HG02623 (cell line): Measurements from ENCODE around the gene DYRK1A.

Experiments used
- ATAC-seq: cut with Tn5 transposase; IDR thresholded peaks from one replicate; pipeline ENCODE4 v1.9.1; 2021; ENCODE audit warnings: moderate library complexity; ENCODE audit not compliant: unreplicated experiment

Gene DYRK1A

GRCh38 chr21:37475186-37475868 is 108.8 kb downstream of the DYRK1A start:
- no peak for ATAC-seq

- ATAC-seq, result no peak
These were observed 112.2 kb downstream of the DYRK1A start for GRCh38 chr21:37478794-37479193.

- no peak for ATAC-seq
These were observed 117.2 kb downstream of the DYRK1A start for GRCh38 chr21:37483776-37484175.

- no peak for ATAC-seq
These were observed 118.2 kb downstream of the DYRK1A start for GRCh38 chr21:37484535-37485474.

GRCh38 chr21:37489553-37489952 is 123.0 kb downstream of the DYRK1A start:
- ATAC-seq, result no peak

- ATAC-seq, result no peak
These were observed 123.5 kb downstream of the DYRK1A start for GRCh38 chr21:37490084-37490483.

DNA sequence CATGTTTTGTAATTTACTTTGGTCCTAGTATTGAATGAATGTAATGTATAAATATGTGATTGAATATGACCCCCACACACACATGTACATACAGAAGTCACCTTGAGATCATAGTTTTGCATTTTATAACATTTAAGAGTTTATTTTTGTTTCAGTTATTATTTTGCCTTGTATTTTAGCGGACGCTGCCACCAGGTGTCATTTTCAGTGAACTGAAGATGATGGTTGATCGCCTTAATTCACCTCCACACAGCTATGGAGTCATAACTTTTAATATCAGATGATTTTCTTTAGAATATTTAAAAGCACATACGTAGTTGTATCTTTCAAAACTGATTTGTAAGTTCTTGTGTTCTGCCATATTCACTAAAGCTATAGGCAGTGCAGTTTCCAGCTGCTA is 130.4 kb downstream of the DYRK1A start:
- no peak for ATAC-seq

DNA sequence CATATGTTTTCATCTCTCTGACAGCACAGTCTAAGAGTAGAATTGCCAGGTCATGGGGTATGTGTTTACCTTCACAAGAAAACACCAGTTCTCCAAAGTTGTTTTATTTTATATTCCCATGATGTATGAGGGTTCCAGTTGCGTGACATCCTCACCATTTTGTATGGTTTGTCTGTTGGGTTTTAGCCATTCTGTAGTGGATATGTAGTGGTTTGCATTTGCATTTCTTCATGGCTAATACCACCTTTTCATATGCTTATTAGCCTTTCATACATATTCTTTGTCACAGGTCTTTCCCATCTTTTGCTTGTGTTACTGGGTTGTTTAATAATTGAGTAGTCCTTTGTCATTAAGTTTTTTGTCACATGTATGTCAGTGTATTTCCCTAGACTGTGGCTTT is 132.1 kb downstream of the DYRK1A start:
- no peak for ATAC-seq

DNA sequence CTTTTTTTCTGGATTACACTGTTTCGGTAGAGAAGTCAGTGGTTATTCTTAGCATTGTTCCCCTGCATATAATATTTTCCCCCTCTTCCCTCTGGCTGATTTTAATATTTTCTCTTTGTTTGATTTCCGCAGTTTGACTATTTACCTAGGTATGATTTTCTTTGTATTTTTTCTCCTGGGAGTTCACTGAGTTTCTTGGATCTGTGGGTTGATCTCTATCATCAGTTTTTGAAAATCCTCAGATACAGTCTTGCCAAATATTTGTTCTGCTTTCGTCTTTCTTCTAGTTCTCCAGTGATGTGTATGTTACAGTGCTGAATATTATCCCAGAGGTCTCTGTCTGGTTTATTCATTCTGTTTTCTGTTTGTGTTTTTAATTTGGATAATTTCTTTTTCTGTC is 136.4 kb downstream of the DYRK1A start:
- ATAC-seq, result no peak

GRCh38 chr21:37503848-37504467 is 137.4 kb downstream of the DYRK1A start:
- ATAC-seq, result no peak

- no peak for ATAC-seq
These were observed 139.4 kb downstream of the DYRK1A start for GRCh38 chr21:37505963-37506362.

DNA sequence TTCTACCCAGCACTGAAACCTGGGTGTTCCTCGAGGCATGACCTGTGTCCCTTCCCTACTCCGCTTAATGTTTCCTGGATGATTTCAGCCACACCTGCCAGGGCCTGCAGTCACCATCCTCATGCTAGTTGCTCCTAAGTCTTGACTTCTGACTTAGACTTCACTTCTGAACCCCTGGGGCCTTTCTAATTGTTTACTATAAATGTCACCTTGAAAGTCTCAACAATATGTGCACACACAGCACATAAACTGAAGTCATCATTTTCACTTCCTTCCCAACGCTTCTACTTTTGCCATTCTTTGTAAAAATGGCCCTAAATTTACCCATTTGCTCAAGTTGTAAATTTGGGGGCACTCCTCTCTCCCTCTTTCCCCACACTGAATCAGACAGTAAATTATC is 141.1 kb downstream of the DYRK1A start:
- no peak for ATAC-seq

GRCh38 chr21:37508341-37508740 is 141.8 kb downstream of the DYRK1A start:
- no peak for ATAC-seq

DNA sequence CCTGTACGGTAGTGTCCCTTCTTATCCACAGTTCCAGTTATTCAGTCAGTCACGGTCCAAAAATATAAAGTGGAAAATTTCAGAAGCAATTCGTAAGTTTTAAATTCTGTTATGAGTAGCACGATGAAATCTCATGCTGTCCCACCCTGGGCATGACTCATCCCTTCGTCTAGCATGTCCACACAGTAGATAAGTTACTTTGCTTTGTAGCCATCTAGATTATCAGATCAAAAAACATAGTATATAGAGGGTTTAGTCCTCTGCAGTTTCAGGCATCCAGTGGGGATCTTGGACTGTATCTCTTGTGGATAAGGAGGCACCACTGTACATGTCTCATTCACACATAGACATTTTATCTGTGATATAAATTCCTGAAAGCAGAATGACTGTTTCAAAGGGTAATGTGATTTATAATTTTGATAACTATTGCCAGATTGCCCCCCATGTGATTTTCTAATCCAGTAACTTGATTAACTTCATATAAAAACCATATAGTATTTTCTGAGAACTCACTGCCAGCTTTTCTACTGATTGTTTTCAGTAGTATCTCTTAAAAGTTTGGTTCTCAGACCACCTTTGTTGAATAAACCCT is 143.3 kb downstream of the DYRK1A start:
- ATAC-seq, result no peak

- ATAC-seq, result no peak
These were observed 145.3 kb downstream of the DYRK1A start for GRCh38 chr21:37511848-37512247.

DNA sequence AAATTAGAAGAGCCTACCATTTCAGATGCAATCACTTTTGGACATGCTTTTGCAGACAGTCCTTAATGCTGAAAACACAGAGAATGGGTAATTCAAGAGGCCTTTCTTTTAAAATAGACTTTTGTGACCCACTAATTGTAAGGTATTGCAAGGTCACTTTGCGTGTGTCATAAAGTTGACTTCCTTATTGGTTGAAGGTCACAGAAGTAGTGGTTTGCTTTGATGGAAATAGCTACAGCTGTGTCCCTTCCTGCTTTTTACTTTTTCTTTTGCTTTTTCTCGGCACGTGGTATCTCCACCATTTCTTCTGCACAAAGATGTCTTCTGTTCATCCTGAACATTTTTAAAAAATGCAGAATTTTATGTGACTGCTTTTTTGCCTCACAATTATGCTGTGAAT is 146.8 kb downstream of the DYRK1A start:
- no peak for ATAC-seq

GRCh38 chr21:37514038-37514667 is 147.6 kb downstream of the DYRK1A start:
- ATAC-seq, result no peak

DNA sequence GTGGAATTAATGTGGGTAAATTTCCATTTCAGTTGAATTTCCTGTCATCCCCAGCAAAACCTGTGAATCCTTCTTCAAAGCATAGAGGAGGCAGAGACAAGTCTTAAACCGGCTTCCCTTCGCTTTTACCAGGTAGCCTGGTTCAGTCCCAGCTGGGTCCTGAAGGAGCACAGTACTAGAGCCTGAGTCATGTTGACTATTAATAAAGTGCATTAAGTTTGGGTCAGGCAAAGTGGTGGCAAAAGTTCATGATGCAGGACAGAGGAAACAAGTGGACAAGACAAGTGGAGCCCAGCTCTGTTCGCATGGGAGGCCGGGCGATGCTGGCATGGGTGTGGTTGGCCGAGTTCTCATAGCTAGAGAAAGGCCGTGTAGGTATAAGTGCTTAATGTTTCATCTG is 150.4 kb downstream of the DYRK1A start:
- no peak for ATAC-seq

- ATAC-seq, result no peak
These were observed 154.2 kb downstream of the DYRK1A start for GRCh38 chr21:37520801-37521200.

DNA sequence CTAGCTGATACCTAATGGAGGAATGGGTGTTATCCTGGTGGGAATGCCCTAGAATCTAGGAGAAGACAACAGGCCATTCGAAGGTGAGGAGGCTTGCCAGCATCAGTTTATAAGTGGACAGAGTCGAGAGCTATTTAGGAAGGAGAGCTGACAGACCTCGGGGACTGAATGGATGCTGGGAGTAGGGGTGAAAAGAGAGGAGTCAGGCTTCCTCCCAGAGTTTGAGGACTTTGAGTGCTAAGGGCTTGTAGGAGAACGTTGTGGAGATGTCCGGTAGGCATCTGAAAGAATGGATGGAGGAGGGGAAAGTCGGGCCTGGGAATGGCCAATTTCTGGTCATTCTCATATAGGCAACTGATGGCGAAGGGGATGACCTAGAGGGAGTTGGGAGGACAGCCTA is 155.1 kb downstream of the DYRK1A start:
- ATAC-seq, result no peak
